ENCODE measurements around the gene ARFGAP2.

Gene ARFGAP2

GRCh38 chr11:47186700-47187695 is 10.3 kb upstream of the ARFGAP2 start:
- peak; percentile 87 for DNase-seq

DNA sequence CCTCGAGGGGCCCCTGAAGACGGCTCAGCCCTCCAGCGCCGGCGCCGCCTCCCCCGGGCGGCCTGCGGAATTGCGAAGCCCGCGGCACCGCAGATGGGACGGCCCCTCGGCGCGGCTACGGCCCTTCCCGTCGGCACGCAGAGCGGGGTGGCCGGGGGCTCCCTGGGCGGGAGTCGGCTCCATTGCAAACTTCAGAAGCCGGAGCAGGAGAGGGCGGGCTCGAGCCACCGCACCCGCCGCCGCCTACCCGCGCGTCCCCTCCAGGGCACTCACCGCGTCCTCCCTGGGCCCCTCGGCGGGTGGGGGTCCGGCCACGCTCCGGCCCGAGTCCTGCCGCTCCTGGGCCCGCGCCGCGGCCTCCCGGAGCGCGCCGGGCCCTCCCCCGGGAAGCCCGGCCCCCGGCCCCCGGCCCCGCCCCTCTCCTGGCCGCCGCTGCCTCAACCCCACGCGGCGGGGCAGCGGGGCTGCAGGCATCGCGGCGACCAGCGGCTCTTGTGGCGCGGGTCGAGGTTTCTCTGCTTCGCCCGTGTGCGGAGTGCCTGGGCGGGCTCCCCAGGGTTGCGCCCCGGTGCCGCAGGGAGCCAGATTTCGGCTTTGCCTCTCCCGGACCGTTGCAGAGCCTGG is 9.5 kb upstream of the ARFGAP2 start, which contains the start of gene PACSIN3:
Gene PACSIN3 (minus strand): TSS at position 359 of the 624 bp plus-strand sequence. CDS start 3,707 bp downstream, outside the sequence.
- DNase-seq, result peak; percentile 79

DNA sequence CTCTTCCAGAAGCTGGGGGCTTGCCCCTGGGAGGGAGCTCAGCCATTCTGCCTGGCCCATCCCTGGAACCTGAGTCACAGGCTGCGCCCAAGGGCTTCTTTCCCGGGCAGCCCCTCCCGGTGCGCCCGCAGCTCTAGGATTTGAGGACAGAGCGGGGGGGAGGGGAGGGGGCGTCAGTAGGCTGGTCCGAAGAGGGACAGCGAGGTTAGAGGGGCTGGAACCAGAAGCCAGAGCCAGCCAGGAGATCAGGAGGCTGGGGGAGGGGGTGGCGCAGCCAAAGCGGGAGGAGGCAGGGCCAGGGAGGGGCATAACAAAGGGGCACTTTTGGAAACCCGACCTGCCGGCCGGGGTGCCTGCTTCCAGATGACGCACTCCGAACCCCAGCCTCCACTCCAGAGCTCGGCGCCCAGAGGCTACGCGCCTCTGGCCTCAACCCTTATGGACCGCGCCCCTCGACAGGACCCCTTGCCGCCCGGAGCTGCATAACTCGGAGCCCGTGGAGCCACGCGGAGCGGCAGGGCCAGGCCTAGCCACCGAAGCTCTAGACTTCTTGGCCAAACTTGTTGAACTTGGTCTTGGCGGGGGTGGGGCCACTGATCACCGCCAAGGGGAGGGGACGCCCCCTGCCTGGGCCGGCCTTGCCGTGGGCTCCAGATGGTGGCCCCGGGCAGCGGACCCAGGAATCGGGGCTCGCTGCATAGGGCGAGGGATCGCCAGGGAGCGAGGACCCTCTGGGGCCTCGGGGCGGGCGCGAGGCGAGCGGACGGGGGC is 8.8 kb upstream of the ARFGAP2 start:
- DNase-seq, result peak; percentile 20

DNA sequence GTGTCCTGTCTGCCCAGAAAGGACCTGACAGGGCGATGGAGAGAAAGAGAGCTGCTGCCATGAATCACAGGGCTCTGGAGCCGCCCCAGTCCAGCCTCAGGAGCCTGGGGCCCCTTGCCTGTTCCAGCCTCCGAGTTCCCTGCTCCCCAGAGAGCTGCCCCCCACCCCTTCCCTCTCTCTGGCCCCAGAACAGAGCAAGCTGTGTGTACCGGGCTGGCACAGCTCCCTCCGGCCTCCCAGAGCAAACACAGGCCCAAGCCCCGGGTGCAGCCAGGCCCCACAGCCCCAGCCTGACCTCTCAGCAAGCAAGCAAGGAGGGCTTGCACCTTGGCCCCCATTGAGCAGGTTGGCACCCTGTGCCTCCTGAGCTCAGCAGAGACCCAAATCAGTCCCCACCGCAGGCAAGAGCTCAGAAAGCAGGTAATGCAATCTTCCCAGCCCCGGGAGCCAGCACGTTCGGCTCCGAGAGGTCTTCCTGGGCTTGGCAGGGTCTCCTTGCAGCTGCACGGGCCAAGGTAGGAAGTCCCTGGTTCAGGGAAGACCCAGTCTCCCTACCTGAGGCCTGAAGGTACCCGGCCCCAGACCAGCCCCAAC is 8.1 kb upstream of the ARFGAP2 start:
- DNase-seq, result no peak

- no peak for DNase-seq
These were observed 7.3 kb upstream of the ARFGAP2 start for GRCh38 chr11:47183969-47184368.

GRCh38 chr11:47183031-47183856 is 6.6 kb upstream of the ARFGAP2 start:
- no peak for DNase-seq

GRCh38 chr11:47182380-47182779 is 5.7 kb upstream of the ARFGAP2 start:
- no peak for DNase-seq

DNA sequence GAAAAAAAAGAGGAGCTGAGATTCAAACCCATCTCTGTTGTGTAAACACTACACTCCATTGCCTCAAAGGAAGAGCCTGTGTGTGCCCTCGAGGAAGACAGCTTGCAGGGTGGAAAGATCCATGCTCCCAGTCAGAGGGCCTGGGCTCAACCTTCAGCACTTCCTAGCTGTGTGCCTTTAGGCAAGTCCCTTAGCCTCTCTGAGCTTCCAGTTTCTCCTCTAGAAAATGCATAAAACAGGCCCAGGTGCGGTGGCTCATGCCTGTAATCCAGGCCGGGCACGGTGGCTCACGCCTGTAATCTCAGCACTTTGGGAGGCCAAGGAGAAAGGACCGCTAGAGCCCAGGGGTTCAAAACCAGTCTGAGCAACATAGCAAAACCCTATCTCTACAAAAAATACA is 4.6 kb upstream of the ARFGAP2 start:
- no peak for DNase-seq

DNA sequence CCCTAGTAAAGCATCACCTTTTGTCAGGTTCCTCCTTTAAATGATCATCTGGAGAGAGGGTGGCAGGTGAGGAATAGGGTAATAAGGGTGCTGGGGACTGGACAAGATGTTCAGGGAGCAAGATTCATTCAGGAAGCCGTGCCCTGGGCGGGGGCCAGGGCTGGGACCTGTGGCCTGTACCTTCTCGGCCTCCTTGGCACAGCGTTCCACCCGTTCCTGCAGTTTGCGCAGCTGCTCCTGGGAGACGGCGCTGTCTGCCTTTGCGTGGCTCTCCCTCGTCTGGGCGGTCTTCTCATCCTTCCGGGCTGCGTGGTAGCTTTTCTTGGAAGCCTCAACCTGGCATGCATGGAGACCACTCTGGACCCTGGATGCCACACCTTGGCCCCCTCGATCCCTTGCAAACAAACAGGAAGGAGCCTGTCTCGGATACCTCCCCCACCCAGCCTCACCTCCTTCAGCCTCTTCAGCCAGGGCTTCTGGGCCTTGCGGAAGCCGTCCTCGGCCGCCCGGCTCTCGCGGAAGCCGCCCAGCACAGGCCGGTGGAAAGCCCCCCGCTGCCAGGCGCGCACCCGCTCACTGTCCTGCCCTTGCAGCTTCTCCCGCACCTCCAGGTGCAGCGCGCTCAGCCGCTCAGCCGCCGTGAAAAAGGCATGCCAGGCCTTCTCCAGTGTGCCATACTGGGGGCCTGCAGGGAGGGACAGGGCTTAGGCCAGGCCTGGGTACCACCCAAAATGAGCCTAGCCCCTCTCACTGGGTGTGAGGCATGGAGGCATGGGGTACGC is 3.5 kb upstream of the ARFGAP2 start:
- DNase-seq, result no peak

DNA sequence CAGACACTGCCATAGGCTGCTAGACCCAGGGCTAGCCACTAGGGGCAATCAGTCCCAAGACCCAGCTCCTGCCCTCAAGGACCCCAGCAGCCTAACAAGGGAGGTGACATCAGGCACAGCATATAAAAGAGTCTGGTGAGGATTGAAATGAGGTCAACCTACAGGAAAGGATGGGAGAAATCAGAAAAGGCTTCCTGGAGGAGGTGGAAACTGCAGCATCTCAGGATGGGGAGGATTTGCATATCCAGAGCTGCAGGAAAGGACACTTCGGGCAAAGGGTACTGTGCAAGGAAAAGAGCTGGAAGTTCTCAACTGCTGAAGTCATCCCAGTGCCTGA is 2.9 kb upstream of the ARFGAP2 start:
- DNase-seq, result peak; percentile 75

GRCh38 chr11:47178737-47179654 is 2.3 kb upstream of the ARFGAP2 start:
- DNase-seq, result no peak

- DNase-seq, result no peak
These were observed 1.6 kb upstream of the ARFGAP2 start for GRCh38 chr11:47178316-47178715.

DNA sequence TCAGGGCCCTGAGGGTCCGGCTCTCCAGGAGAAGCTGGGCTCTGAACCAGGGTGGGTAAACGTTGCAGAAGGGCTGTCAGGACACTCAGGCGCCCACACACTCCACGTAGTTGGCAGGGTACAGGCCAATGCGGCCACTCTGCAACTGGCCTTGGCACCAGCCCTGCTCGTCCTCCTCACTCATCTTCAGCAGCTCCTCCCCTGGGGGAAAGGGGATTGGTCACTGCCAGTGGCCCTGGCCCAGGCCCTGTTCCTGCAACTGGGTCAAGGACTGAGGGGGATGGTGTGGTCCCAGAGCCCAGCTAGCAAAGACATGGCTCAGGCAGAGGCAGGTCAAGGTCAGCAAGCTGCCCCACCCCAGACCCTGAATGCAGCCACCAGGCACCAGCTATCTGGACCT is 1.2 kb upstream of the ARFGAP2 start:
- no peak for DNase-seq

GRCh38 chr11:47177229-47177845 is 658 bp upstream of the ARFGAP2 start:
- DNase-seq, result peak; percentile 91

GRCh38 chr11:47175746-47176327 is 842 bp downstream of the ARFGAP2 start:
- peak; percentile 76 for DNase-seq

GRCh38 chr11:47172740-47173336 is 3.8 kb downstream of the ARFGAP2 start:
- no peak for DNase-seq

DNA sequence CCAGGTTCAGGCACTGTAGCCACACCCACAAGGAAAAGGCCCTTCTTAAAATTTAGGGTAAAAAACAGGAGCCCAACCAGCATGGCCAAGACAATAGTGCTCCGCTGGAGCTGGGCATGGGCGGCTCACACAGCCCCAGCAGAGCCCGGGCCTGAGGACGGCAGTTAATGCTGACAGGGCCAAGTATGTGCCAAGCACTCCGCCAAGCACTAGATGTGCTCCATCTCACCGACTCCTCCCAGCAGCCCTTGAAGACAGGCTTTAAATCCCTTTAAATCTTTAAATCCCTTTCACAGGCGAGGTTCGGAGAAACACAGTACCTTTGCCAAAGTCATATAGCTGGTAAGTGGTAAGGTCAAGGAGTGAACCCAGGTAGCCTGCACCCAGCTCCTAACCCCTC is 4.8 kb downstream of the ARFGAP2 start:
- DNase-seq, result no peak

DNA sequence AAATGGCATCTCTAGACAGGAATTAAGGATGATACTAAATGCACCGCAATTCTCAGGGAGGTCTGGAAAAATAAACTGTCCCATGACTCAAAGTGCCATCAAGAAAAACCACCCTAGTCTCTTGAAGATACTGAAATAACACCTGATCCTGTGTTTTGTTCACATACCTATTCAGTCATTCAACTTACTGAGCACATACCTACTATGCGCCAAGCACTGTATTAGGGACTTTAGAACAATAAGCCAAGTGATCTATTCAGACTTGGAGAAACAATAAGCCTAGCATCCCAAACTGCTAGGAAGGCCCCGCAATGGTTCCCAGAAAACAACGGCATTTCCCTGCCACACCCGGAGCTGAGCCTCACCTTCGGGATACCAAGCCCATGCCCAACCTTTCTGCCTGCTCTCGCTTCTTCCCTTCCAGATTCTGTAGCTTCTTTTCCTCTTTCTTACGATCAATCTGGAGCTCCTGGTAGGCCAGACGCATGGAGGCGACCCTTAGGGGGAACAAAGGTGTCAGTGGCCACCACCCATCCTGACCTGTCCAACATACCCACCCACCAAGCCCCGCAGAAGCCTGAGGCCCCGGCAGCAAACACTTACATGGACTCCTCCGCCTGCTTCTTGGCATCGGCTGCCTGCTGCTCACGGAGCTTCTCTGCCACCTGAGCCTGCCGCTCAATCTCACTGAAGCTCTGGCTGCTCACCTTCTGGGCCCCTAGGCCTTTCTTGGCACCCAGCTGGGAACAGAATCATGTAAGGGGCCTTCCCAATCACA is 5.4 kb downstream of the ARFGAP2 start:
- DNase-seq, result no peak
